Parathyroid adenoma (tissue), 2 donors: Measurements from ENCODE around the gene USP49.
A peak's percentile ranks its signal among the peaks of the same experiment; 100 is the strongest.
"Not testable (repeated sequence)": the region's sequence is repeated elsewhere in the genome, so short reads cannot be mapped to it uniquely, and the experiment has no call there.

ENCODE experiments used
- H2AFZ ChIP-seq: fragments of 300-600 bp; sonication (generic); one replicate; pipeline ENCODE4 v1.7.0; 2017; ENCODE audit warnings: antibody characterized with exemption, mild to moderate bottlenecking
- H3K27ac ChIP-seq: fragments of 300-600 bp; sonication (generic); one replicate; pipeline ENCODE4 v1.7.0; 2017
- H3K27me3 ChIP-seq: fragments of 300-600 bp; sonication (generic); one replicate; pipeline ENCODE4 v1.7.0; 2017; ENCODE audit warnings: low read length; ENCODE audit not compliant: control insufficient read depth, insufficient read depth
- H3K36me3 ChIP-seq: fragments of 300-600 bp; sonication (generic); one replicate; pipeline ENCODE4 v1.7.0; 2017; ENCODE audit warnings: low read length; ENCODE audit not compliant: control insufficient read depth, insufficient read depth
- H3K4me1 ChIP-seq: fragments of 300-600 bp; sonication (generic); one replicate; pipeline ENCODE4 v1.7.0; 2017; ENCODE audit warnings: control low read depth
- H3K4me2 ChIP-seq: fragments of 300-600 bp; sonication (generic); one replicate; pipeline ENCODE4 v1.7.0; 2017; ENCODE audit warnings: low read length
- H3K4me3 ChIP-seq: fragments of 300-600 bp; sonication (generic); one replicate; pipeline ENCODE4 v1.7.0; 2017; ENCODE audit warnings: low read depth, low read length
- H3K79me2 ChIP-seq: fragments of 300-600 bp; sonication (generic); one replicate; pipeline ENCODE4 v1.7.0; 2017; ENCODE audit warnings: control low read depth
- H3K9ac ChIP-seq: fragments of 300-600 bp; sonication (generic); one replicate; pipeline ENCODE4 v1.7.0; 2017; ENCODE audit warnings: mild to moderate bottlenecking
- H3K9me3 ChIP-seq: fragments of 300-600 bp; sonication (generic); one replicate; pipeline ENCODE4 v1.7.0; 2017; ENCODE audit warnings: low read length; ENCODE audit not compliant: control insufficient read depth
- CTCF ChIP-seq: fragments of 300-600 bp; sonication (generic); IDR thresholded peaks from one replicate; pipeline ENCODE4 v1.7.0; 2017; ENCODE audit warnings: antibody characterized with exemption, mild to moderate bottlenecking
- donor health status: primary hyperparathyroidism.

Gene USP49

GRCh38 chr6:41770381-41771057, 124.7 kb downstream of the USP49 start:
- no peak overlapping the region for H3K4me3 ChIP-seq
- H3K79me2 ChIP-seq, result no peaks in the 10 kb centered on the region

GRCh38 chr6:41769376-41769775, 125.8 kb downstream of the USP49 start:
- H3K27ac ChIP-seq, result no peak overlapping the region
- H3K4me2 ChIP-seq, result no peak overlapping the region
- H3K79me2 ChIP-seq, result no peaks in the 10 kb centered on the region
- H3K9ac ChIP-seq, result no peak overlapping the region
- no peak for TF ChIP-seq CTCF
- H3K4me1 ChIP-seq, result no peaks in the 10 kb centered on the region
- H3K36me3 ChIP-seq, result no peaks in the 10 kb centered on the region
- no peaks in the 10 kb centered on the region for H3K9me3 ChIP-seq
- no peak overlapping the region for H2AFZ ChIP-seq
- no peak overlapping the region for H3K4me3 ChIP-seq
- H3K27me3 ChIP-seq, result no peaks in the 10 kb centered on the region

More at GRCh38 chr6:41770381-41771057, 124.7 kb downstream of the USP49 start:
- Histone ChIP-seq H3K4me2 (no peak overlapping the region), H3K4me1 (no peaks in the 10 kb centered on the region), H3K9ac (no peak overlapping the region), H3K36me3 (no peaks in the 10 kb centered on the region), H3K27ac (no peak overlapping the region), H2AFZ (no peak overlapping the region), H3K27me3 (no peaks in the 10 kb centered on the region), H3K9me3 (no peaks in the 10 kb centered on the region)
- no peak for TF ChIP-seq CTCF

- Histone ChIP-seq H3K4me3 (no peak overlapping the region), H3K36me3 (no peaks in the 10 kb centered on the region), H3K79me2 (no peaks in the 10 kb centered on the region), H3K9me3 (no peaks in the 10 kb centered on the region), H3K4me2 (no peak overlapping the region), H3K27ac (no peak overlapping the region), H3K9ac (no peak overlapping the region), H2AFZ (no peak overlapping the region), H3K4me1 (no peaks in the 10 kb centered on the region), H3K27me3 (no peaks in the 10 kb centered on the region)
- no peak for TF ChIP-seq CTCF
These were observed 126.4 kb downstream of the USP49 start for GRCh38 chr6:41768545-41769308.

GRCh38 chr6:41767112-41767833, 127.9 kb downstream of the USP49 start:
- Histone ChIP-seq H3K9ac (no peak overlapping the region), H3K4me3 (no peak overlapping the region), H3K27me3 (no peaks in the 10 kb centered on the region), H3K36me3 (no peaks in the 10 kb centered on the region), H3K27ac (no peak overlapping the region), H3K4me1 (no peaks in the 10 kb centered on the region), H3K79me2 (no peaks in the 10 kb centered on the region), H3K4me2 (no peak overlapping the region), H3K9me3 (no peaks in the 10 kb centered on the region), H2AFZ (peak overlapping the region; percentile 25)
- TF ChIP-seq CTCF, result no peak

GRCh38 chr6:41766043-41766664, 129.0 kb downstream of the USP49 start:
- H3K27ac ChIP-seq, H3K4me3 ChIP-seq, H3K4me2 ChIP-seq, H3K4me1 ChIP-seq, H3K27me3 ChIP-seq, H2AFZ ChIP-seq, H3K9ac ChIP-seq, H3K79me2 ChIP-seq, H3K9me3 ChIP-seq, H3K36me3 ChIP-seq: not testable (repeated sequence)
